GM12801 (cell line): ENCODE results near the gene TEKTIP1.

Experiments
- TF ChIP-seq, protein P1 (sequence below): IDR thresholded peaks from one replicate; pipeline ENCODE4 v1.5.1; 2011; ENCODE audit warnings: control low read depth; ENCODE audit not compliant: insufficient read length; ENCODE audit errors: extremely low read depth

The TEKTIP1 gene

DNA sequence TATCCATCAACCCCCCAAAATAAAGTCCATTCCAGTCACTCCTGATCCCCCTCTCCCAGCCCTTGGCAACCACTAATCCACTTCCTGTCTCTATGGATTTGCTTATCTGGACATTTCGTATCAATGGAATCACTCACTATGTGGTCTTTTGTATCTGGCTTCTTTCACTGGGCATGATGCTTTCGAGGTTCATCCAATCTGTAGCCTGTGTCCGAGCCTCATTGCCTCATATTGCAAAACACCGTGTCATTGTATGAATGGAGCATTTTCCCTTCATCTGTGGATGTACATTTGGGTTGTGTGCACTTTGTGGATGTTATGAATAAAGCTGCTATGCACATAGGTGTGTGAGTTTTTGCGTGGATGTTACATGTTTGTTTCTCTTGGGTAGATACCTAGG lies 34.2 kb upstream of the TEKTIP1 start:
- TF ChIP-seq, protein P1, sequence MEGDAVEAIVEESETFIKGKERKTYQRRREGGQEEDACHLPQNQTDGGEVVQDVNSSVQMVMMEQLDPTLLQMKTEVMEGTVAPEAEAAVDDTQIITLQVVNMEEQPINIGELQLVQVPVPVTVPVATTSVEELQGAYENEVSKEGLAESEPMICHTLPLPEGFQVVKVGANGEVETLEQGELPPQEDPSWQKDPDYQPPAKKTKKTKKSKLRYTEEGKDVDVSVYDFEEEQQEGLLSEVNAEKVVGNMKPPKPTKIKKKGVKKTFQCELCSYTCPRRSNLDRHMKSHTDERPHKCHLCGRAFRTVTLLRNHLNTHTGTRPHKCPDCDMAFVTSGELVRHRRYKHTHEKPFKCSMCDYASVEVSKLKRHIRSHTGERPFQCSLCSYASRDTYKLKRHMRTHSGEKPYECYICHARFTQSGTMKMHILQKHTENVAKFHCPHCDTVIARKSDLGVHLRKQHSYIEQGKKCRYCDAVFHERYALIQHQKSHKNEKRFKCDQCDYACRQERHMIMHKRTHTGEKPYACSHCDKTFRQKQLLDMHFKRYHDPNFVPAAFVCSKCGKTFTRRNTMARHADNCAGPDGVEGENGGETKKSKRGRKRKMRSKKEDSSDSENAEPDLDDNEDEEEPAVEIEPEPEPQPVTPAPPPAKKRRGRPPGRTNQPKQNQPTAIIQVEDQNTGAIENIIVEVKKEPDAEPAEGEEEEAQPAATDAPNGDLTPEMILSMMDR: no peak

DNA sequence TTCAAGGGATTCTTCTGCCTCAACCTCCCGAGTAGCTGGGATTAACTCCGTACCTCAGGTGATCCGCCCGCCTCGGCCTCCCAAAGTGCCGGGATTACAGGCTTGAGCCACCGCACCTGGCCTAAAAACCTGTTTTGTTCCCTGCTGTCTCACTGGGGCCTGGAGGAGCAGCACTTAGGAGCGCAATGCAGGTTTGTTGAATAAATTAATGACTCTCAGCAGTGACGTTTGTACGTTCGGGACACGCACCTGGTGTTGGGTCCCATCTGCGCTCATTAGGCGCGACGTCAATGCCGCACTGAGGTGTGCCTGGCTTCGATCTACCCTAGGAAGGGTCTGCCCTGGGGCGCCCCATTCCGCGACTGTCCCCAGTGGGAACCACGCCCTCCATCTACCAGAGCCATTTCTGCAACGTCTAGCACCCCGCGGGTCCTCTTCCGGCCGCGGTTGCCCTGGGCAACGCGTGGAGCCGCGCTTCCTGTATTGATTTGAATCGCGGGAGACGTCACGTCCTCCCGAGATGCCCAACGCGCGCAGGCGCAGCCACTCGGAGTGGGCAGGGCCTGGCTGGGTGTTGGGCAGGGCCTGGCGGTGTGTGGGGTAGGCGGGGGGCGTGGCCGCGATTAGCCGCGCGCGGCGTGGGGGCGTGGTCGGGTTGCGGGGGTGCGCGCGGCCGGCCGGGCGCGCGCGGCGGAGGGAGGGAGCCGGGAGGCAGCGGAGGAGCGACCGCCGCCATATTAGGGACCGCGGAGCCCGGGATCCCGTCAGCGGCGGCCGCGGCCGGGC lies 33.2 kb upstream of the TEKTIP1 start, which contains the start of gene FZR1:
Gene FZR1, plus strand, starts transcription at position 714 of the 786 bp plus-strand sequence. CDS start 16,679 bp downstream, outside the sequence.
- TF ChIP-seq, protein P1: no peak

DNA sequence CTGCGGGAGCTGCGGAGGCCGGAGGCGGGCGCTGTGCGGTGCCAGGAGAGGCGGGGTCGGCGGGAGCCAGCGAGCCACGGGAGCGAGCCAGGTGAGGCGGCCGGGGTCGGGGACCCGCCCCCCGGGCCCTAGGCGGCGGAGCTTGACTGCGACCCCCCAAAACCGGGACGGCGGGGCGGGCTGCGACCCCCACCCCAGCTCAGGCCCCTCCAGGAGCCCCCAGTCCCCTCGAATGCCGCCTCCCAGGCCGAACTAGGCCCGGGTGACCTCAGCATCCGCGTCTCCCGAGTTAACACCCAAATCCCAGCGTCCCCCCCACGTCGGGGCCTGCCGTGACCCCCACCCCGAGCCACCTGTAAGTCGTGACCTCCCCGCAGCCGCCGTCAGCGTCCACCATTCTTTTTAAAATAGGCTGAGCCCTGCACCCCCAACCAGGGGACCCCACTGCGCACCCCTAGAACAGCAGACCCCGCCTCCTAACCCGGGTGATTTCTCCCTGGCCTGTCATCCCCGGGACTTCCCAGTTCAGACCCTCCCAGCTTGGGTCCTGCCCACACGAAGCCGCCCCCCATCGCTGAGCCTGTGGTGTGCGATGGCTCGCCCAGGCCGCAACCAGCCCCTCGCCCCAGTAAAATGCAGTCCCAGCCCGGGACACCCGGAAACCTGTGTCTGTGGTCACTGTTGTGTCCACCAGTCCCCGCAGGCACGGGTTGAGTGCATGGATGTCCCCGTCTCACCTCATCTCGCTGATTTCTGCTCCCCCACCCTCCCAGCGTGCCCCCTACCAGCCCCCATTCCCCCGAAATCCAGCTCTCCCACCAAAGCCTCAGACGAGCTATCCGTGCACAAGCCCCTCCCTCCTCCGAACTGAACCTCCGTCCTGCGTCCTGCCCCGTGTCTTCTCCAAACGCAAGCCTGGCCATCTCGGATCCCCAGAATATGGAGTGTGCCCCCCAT lies 32.3 kb upstream of the TEKTIP1 start:
- TF ChIP-seq, protein P1: no peak

GRCh38 chr19:3507371-3508120 lies 31.4 kb upstream of the TEKTIP1 start:
- TF ChIP-seq, protein P1: no peak

- TF ChIP-seq, protein P1: no peak
Measured at GRCh38 chr19:3508771-3509535, 30.0 kb upstream of the TEKTIP1 start.

DNA sequence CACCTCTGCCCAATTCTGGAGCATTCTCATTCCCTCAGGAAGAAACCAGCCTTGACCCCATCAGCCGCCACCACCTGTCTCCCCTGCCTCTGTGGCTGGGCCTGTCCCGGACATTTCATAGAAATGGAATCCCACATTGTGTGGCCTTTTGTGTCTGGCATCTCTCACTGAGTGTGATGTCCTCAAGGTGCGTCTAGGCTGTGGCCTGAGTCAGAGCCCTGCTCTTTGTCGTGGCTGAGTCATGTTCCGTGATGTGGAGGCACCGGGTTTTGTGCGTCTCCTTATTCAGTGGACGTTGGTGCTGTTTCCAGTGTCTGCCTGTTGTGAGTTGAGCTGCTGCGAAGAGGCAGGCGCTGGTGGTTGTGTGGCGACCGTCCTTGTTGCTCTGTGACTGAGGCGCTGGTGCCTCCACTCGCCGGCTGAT lies 29.4 kb upstream of the TEKTIP1 start:
- TF ChIP-seq, protein P1: no peak
